Activated CD4-positive, alpha-beta T cell treated with anti-CD3 and anti-CD28 coated beads for 36 hours (primary cell): ENCODE measurements around the gene RNF157. TPM values are rescaled to one million over a fixed set of nuclear protein-coding genes. Genes with fewer than 3 reads are reported as not detected.

Source experiments
- ATAC-seq: fragments of 200-7000 bp; cut with Tn5 transposase; one replicate; pipeline ENCODE4 v1.10.0; 2021; ENCODE audit warnings: mild to moderate bottlenecking, moderate library complexity
- CTCF ChIA-PET: fragments of 350-600 bp; sonication (Branson Sonifier 250); formaldehyde crosslinking; loops from one replicate; lab custom pipeline; 2021; ENCODE audit warnings: antibody characterized with exemption; lab: Charles Lee
- POLR2A ChIA-PET: fragments of 350-600 bp; sonication (Branson Sonifier 250); formaldehyde crosslinking; loops from one replicate; lab custom pipeline; 2021; ENCODE audit warnings: antibody characterized with exemption, inconsistent platforms; lab: Charles Lee
- DNase-seq: peaks from one replicate; pipeline ENCODE4 v3.0.0-alpha.2; 2020
- H3K27ac Mint-ChIP-seq: one replicate; pipeline ENCODE4 v1.8.0; 2021; ENCODE audit warnings: mixed read lengths
- H3K27me3 Mint-ChIP-seq: one replicate; pipeline ENCODE4 v1.8.0; 2021; ENCODE audit warnings: mixed read lengths
- H3K36me3 Mint-ChIP-seq: one replicate; pipeline ENCODE4 v1.8.0; 2021; ENCODE audit warnings: low read depth, mixed read lengths
- H3K4me1 Mint-ChIP-seq: one replicate; pipeline ENCODE4 v1.8.0; 2021; ENCODE audit warnings: mixed read lengths
- H3K4me3 Mint-ChIP-seq: one replicate; pipeline ENCODE4 v1.8.0; 2021; ENCODE audit warnings: mild to moderate bottlenecking, moderate library complexity, mixed read lengths
- H3K9me3 Mint-ChIP-seq: one replicate; pipeline ENCODE4 v1.8.0; 2021; ENCODE audit warnings: low read depth, mixed read lengths
- intact Hi-C, 2 experiments: fragments of 100-400 bp; cut with DNase I in 1 of 2; cut with micrococcal nuclease in 1 of 2; formaldehyde crosslinking; loops; one replicate each; pipeline versions ENCODE4 v1.14.2 to v1.15.1; 2022 to 2024; cut with DNase I, micrococcal nuclease
- total RNA-seq, 2 experiments: library from RNA; stranded (reverse); gene quantifications; one replicate each; pipeline ENCODE4 v1.2.3, GENCODE V29; 2021

RNF157 gene
- total RNA-seq, 2 experiments from 2014 or later, result 24.0 to 39.4 TPM

- H3K27ac Mint-ChIP-seq, result no peak overlapping the region
- ChIA-PET CTCF (interaction anchor here (0.9 kb wide), 2 partner anchors 33 to 124 kb away, joined by 3 read pairs; no protein-coding TSS in a partner anchor), POLR2A (no interaction called here)
- no peak for ATAC-seq
- no peaks in the 10 kb centered on the region for H3K9me3 Mint-ChIP-seq
- no peak for DNase-seq
- intact Hi-C loops, result no loop called here
- no peak overlapping the region for H3K4me3 Mint-ChIP-seq
- H3K27me3 Mint-ChIP-seq, result no peaks in the 10 kb centered on the region
- peaks cover 23% of the 10 kb centered on the region for H3K36me3 Mint-ChIP-seq
- peaks cover 58% of the 10 kb centered on the region for H3K4me1 Mint-ChIP-seq
These were observed 91.1 kb downstream of the RNF157 start for GRCh38 chr17:76149214-76149613.

GRCh38 chr17:76148015-76148326 lies 92.3 kb downstream of the RNF157 start:
- peaks cover 60% of the 10 kb centered on the region for H3K4me1 Mint-ChIP-seq
- H3K9me3 Mint-ChIP-seq, result no peaks in the 10 kb centered on the region
- ATAC-seq (no peak), DNase-seq (no peak)
- no peak overlapping the region for H3K27ac Mint-ChIP-seq
- ChIA-PET CTCF (no interaction called here), POLR2A (no interaction called here)
- H3K36me3 Mint-ChIP-seq, result peaks cover 23% of the 10 kb centered on the region
- intact Hi-C loops, result no loop called here
- H3K4me3 Mint-ChIP-seq, result no peak overlapping the region
- no peaks in the 10 kb centered on the region for H3K27me3 Mint-ChIP-seq

DNA sequence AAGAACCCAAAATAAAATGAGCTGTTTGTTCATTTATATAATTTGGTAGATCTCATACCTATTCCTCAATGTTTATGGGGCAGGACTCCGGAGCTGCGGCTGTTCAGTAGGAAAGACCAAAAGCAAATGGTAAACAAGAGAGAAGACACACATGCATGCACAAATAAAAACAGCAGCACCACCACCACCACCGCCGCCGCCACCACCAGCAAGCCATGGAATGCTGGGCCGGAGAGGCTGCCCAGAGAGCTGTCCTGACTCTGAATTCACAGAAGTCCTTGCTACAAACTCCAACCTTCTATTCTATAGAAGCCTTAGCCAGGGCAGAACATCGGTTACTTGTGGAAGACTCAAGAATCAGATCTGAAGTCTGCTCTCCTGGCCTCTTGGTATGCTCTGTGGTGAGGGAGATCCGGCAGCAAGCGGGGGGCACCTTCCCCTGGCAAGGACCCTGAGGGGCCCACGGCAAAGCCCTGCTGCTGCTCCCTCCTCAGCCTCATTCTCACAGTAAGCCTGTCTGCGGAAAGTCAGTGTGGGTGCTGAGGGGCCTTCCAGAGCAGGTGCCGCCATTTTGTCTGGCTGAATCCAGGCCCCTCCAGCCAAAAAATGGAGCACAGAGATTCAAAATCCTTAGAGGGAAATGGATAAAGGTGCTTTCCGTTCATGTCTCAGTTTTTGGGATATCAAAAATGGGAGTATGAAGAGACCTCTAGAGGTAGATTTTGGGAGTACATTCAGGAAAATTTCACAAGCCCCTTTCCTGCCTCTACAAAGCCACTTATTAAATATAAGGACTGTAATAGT lies 92.9 kb downstream of the RNF157 start:
- CTCF ChIA-PET, result interaction anchor here (1.4 to 7.0 kb wide), 4 partner anchors 21 to 251 kb away, joined by 5 to 29 read pairs (median 6); no protein-coding TSS in a partner anchor
- no peak for ATAC-seq
- no peak for DNase-seq
- POLR2A ChIA-PET, result no interaction called here
- intact Hi-C loops, result no loop called here
- Mint-ChIP-seq H3K27ac (peak overlapping the region; percentile 25), H3K4me1 (peaks cover 60% of the 10 kb centered on the region), H3K9me3 (no peaks in the 10 kb centered on the region), H3K27me3 (no peaks in the 10 kb centered on the region), H3K4me3 (no peak overlapping the region), H3K36me3 (peaks cover 21% of the 10 kb centered on the region)

GRCh38 chr17:76146053-76146851 lies 94.0 kb downstream of the RNF157 start:
- ChIA-PET POLR2A (no interaction called here), CTCF (interaction anchor here (0.6 to 7.0 kb wide), 7 partner anchors 19 to 252 kb away, joined by 3 to 29 read pairs (median 5); no protein-coding TSS in a partner anchor)
- Mint-ChIP-seq H3K27ac (peak overlapping the region; percentile 90), H3K4me3 (peak overlapping the region; percentile 26), H3K27me3 (no peaks in the 10 kb centered on the region), H3K36me3 (peaks cover 9% of the 10 kb centered on the region), H3K4me1 (peaks cover 57% of the 10 kb centered on the region), H3K9me3 (no peaks in the 10 kb centered on the region)
- DNase-seq (peak; percentile 37), ATAC-seq (peak; percentile 31)
- intact Hi-C loops, result no loop called here

DNA sequence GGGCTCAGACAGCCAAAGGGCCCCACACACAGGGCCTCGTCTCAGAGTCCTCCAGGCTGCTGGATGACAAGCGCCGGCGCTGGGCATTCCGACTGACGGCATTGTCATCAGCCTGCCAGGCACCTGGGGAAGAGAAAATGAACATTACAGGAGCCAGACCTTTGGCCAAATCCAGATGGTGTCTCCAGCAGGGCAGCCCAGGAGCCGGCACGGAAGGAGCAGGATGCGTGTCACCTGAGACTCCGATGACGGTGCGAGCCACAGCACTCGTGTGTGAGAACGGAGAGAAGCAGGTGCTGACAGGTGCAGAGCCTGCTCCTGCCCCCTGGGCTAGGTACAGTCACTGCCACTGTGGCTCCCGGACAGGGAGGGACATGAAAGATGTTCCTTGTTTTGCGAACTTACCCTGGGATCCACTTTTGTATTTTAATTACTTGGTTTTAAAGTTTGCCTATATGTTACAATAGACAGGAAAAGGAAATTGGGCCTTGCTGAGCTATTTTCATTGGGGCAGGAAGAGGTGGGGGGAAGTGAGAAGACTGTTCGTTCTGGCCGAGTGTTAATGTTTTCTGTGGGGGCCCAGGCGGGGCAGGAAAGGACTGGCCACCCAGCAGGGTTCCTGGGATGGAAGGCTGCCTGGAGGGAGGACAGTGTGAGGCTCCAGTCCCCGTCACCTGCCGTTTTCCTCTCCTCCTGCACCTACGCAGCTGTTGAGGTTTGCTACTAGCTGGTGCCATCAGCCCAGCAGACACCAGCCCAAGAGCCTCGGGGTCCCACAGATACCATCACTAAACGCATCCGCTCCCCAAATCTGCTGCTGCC lies 94.9 kb downstream of the RNF157 start:
- peaks cover 55% of the 10 kb centered on the region for H3K4me1 Mint-ChIP-seq
- peaks cover 4% of the 10 kb centered on the region for H3K36me3 Mint-ChIP-seq
- no peaks in the 10 kb centered on the region for H3K9me3 Mint-ChIP-seq
- ATAC-seq (peak; percentile 40), DNase-seq (peak; percentile 70)
- POLR2A ChIA-PET, result no interaction called here
- peaks cover 2% of the 10 kb centered on the region for H3K27me3 Mint-ChIP-seq
- peak overlapping the region; percentile 90 for H3K27ac Mint-ChIP-seq
- CTCF ChIA-PET, result interaction anchor here (0.6 to 7.0 kb wide), 11 partner anchors 19 to 315 kb away, joined by 3 to 29 read pairs (median 3); no protein-coding TSS in a partner anchor
- peak overlapping the region; percentile 26 for H3K4me3 Mint-ChIP-seq
- intact Hi-C loops, result no loop called here

GRCh38 chr17:76142585-76143041 lies 97.7 kb downstream of the RNF157 start:
- ChIA-PET POLR2A (interaction anchor here (1.0 kb wide), 1 partner anchor 49 kb away, joined by 7 read pairs; no protein-coding TSS in a partner anchor), CTCF (interaction anchor here (0.9 to 7.0 kb wide), 6 partner anchors 10 to 239 kb away, joined by 3 to 29 read pairs (median 4); no protein-coding TSS in a partner anchor)
- intact Hi-C loops, result loop anchor here in 1 of 2 experiments (5.0 kb wide), 1 partner anchor 35 kb away; no protein-coding TSS in a partner anchor
- H3K27ac Mint-ChIP-seq, result peak overlapping the region; percentile 34
- peaks cover 9% of the 10 kb centered on the region for H3K27me3 Mint-ChIP-seq
- H3K4me1 Mint-ChIP-seq, result peaks cover 56% of the 10 kb centered on the region
- no peaks in the 10 kb centered on the region for H3K9me3 Mint-ChIP-seq
- ATAC-seq (no peak), DNase-seq (no peak)
- H3K4me3 Mint-ChIP-seq, result peak overlapping the region; percentile 5
- H3K36me3 Mint-ChIP-seq, result no peaks in the 10 kb centered on the region

DNA sequence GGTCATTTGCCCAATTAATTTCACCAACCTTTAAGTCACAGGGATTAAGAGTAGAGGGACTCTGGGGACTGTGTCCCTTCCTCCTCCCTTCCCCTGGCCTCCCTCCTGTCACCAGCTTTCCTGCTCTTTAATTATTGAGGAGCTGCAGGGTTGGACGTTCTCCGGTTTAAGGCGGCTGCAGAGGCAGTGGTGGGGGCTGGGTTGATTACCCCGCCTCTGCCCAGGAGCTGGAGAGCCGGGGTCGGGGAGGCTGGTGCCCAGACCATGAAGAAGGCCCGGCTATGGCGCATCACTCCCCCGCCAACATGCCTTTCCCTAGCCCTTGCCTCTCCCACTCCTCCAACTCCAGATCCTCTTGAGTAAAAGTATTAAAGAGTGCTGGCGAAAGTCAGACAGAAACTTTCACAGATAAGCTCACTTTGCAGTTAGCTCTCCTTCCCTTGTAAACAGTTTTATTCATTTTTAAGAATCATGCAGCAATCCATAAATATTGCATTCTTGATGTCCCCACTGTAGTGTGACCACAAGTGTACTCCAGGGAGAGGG lies 98.2 kb downstream of the RNF157 start:
- H3K9me3 Mint-ChIP-seq, result no peaks in the 10 kb centered on the region
- ChIA-PET POLR2A (no interaction called here), CTCF (interaction anchor here (0.6 to 7.0 kb wide), 6 partner anchors 9 to 239 kb away, joined by 3 to 29 read pairs (median 4); no protein-coding TSS in a partner anchor)
- no peak overlapping the region for H3K27ac Mint-ChIP-seq
- peaks cover 9% of the 10 kb centered on the region for H3K27me3 Mint-ChIP-seq
- no peak for DNase-seq
- H3K36me3 Mint-ChIP-seq, result no peaks in the 10 kb centered on the region
- peak overlapping the region; percentile 5 for H3K4me3 Mint-ChIP-seq
- no peak for ATAC-seq
- intact Hi-C loops, result loop anchor here in 1 of 2 experiments (5.0 kb wide), 1 partner anchor 35 kb away; no protein-coding TSS in a partner anchor
- peaks cover 53% of the 10 kb centered on the region for H3K4me1 Mint-ChIP-seq

DNA sequence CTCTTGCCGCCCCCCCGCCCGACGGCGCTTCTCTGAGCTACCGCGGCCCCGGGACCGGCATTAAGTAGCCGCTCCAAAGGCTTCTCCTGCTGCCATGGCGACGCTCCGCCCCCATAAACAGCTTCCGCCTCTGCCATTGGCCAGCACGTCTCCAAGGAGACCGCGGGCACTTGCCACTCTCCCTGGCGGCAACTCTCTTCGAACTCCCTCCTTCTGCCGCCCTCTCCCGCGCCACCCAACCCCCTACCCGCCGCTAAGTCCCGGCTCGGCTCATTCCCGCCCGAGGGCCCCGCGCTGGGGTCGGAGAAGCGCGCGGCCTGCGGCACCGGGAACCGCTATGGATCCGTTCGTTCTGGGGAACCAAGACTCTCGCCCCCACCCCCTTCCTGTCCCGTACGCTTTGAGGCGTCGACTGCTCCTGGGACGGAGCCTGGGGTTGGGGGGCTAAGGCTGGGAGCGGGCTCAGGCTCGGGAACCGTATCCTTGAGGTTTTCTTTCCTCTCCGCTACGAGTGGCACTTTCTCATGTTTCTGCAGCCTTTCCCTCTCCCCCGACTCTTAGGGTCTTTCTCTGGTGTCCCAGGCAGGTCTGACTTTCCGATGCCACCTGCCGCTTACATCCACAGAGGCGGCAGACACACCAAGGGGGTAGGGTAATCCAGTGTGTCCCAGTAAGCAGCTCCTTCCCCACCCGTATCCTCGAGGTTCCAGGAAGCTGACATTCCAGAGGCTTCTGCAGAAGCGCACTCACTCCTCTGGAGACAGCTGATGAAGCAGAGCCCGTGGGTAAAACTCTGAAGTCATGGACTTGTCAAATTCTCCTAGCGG lies 98.9 kb downstream of the RNF157 start, which contains the start of gene FOXJ1:
Gene FOXJ1 (minus strand): TSS at position 34 of the 827 bp plus-strand sequence. CDS start 850 bp downstream, outside the sequence.
- Mint-ChIP-seq H3K9me3 (no peaks in the 10 kb centered on the region), H3K36me3 (no peaks in the 10 kb centered on the region), H3K4me3 (peak within 1 kb of the TSS; percentile 64), H3K4me1 (peaks cover 51% of the 10 kb centered on the region), H3K27ac (no peak within 1 kb of the TSS), H3K27me3 (peaks cover 9% of the 10 kb centered on the region)
- ChIA-PET CTCF (interaction anchor here (0.6 to 7.0 kb wide), 6 partner anchors 9 to 138 kb away, joined by 3 to 29 read pairs (median 4); no protein-coding TSS in a partner anchor), POLR2A (interaction anchor here (0.8 to 1.0 kb wide), 2 partner anchors 38 to 127 kb away, joined by 3 to 4 read pairs; no protein-coding TSS in a partner anchor)
- ATAC-seq, result peak; percentile 80
- intact Hi-C loops, result loop anchor here (1.0 to 5.0 kb wide), 5 partner anchors 36 to 131 kb away; no protein-coding TSS in a partner anchor
- peak; percentile 93 for DNase-seq

- intact Hi-C loops, result loop anchor here (1.0 to 5.0 kb wide), 5 partner anchors 37 to 132 kb away; no protein-coding TSS in a partner anchor
- Mint-ChIP-seq H3K4me1 (peaks cover 44% of the 10 kb centered on the region), H3K27ac (no peak overlapping the region), H3K27me3 (peaks cover 9% of the 10 kb centered on the region), H3K9me3 (no peaks in the 10 kb centered on the region), H3K4me3 (peak overlapping the region; percentile 64), H3K36me3 (no peaks in the 10 kb centered on the region)
- CTCF ChIA-PET, result interaction anchor here (1.0 to 7.0 kb wide), 4 partner anchors 15 to 139 kb away, joined by 3 to 29 read pairs (median 4); no protein-coding TSS in a partner anchor
- POLR2A ChIA-PET, result interaction anchor here (0.8 to 1.0 kb wide), 2 partner anchors 39 to 128 kb away, joined by 3 to 4 read pairs; no protein-coding TSS in a partner anchor
- DNase-seq (no peak), ATAC-seq (peak; percentile 1)
These were observed 99.6 kb downstream of the RNF157 start for GRCh38 chr17:76140661-76141211.
